Loucy (cell line): ENCODE data around the gene LRRC66.

ENCODE experiments used
- EZH2phosphoT487 ChIP-seq: fragments of 200-600 bp; IDR thresholded peaks from 2 replicates; pipeline ENCODE4 v1.6.1; 2018; ENCODE audit warnings: antibody characterized with exemption, mild to moderate bottlenecking, moderate library complexity, borderline replicate concordance
- TF ChIP-seq, protein P1 (sequence below): fragments of 200-600 bp; sonication (generic); conservative IDR thresholded peaks from 2 replicates; pipeline ENCODE4 v1.5.1; 2014; ENCODE audit warnings: mild to moderate bottlenecking, antibody characterized with exemption, low read length

DNA sequence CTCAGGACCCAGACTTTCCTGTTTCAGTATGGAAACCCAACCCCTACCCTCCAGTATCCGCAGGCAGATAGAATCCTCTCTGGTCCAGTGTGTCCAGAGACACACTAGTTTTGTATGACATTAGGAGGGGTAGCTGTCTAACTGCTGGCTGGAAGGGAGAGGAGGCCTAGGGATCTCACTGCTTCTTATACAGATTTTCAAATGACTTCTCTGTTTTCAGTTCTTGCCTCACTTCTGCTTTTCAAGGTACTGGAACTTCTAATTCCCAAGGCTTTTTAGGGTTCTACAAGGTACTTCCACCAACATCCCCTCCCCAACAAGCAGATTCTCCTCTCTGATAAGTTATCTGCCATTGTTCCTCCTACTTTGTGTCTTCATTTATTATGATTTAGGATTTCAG, 11.8 kb upstream of the LRRC66 start:
- TF ChIP-seq, protein P1, sequence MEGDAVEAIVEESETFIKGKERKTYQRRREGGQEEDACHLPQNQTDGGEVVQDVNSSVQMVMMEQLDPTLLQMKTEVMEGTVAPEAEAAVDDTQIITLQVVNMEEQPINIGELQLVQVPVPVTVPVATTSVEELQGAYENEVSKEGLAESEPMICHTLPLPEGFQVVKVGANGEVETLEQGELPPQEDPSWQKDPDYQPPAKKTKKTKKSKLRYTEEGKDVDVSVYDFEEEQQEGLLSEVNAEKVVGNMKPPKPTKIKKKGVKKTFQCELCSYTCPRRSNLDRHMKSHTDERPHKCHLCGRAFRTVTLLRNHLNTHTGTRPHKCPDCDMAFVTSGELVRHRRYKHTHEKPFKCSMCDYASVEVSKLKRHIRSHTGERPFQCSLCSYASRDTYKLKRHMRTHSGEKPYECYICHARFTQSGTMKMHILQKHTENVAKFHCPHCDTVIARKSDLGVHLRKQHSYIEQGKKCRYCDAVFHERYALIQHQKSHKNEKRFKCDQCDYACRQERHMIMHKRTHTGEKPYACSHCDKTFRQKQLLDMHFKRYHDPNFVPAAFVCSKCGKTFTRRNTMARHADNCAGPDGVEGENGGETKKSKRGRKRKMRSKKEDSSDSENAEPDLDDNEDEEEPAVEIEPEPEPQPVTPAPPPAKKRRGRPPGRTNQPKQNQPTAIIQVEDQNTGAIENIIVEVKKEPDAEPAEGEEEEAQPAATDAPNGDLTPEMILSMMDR = no peak
- no peak for TF ChIP-seq EZH2phosphoT487
